Astrocyte (in vitro differentiated cells and primary cell): ENCODE data around the gene GALNT7. TPM values are rescaled to one million over a fixed set of nuclear protein-coding genes. Genes with fewer than 3 reads are reported as not detected.
"Not testable (repeated sequence)": the region's sequence is repeated elsewhere in the genome, so short reads cannot be mapped to it uniquely, and the experiment has no call there.

Experiments
- DNase-seq: peaks from one replicate; pipeline ENCODE4 v3.0.0-alpha.2; 2010; ENCODE audit warnings: low read depth
- FAIRE-seq: peaks from 2 replicates; lab custom pipeline; 2011; peaks lifted over from hg19 to GRCh38; lab: Jason Lieb, UNC
- H2AFZ ChIP-seq: 2 replicates; pipeline ENCODE4 v1.6.0; 2012; ENCODE audit warnings: low read depth, low read length, inconsistent platforms
- H3K27ac ChIP-seq: 2 replicates; pipeline ENCODE4 v1.5.1; 2011; ENCODE audit warnings: low read depth, low read length, inconsistent platforms
- H3K27me3 ChIP-seq: 2 replicates; pipeline ENCODE4 v1.6.0; 2011; ENCODE audit warnings: low read length, inconsistent platforms; ENCODE audit not compliant: insufficient read depth
- H3K36me3 ChIP-seq: 2 replicates; pipeline ENCODE4 v1.5.1; 2011; ENCODE audit warnings: low read length, inconsistent platforms; ENCODE audit not compliant: insufficient read depth
- H3K4me1 ChIP-seq: 2 replicates; pipeline ENCODE4 v1.5.1; 2011; ENCODE audit warnings: low read length, inconsistent platforms; ENCODE audit not compliant: insufficient read depth
- H3K4me2 ChIP-seq: 2 replicates; pipeline ENCODE4 v1.6.0; 2012; ENCODE audit warnings: low read length, inconsistent platforms
- H3K4me3 ChIP-seq: 2 replicates; pipeline ENCODE4 v1.5.1; 2011; ENCODE audit warnings: low read depth, mild to moderate bottlenecking, low read length, inconsistent platforms; ENCODE audit not compliant: insufficient read depth
- H3K79me2 ChIP-seq: 2 replicates; pipeline ENCODE4 v1.6.0; 2012; ENCODE audit warnings: mild to moderate bottlenecking, low read length, inconsistent platforms; ENCODE audit not compliant: insufficient read depth
- H3K9ac ChIP-seq: 2 replicates; pipeline ENCODE4 v1.6.0; 2012; ENCODE audit warnings: mild to moderate bottlenecking, low read length, inconsistent platforms
- H3K9me3 ChIP-seq: 2 replicates; pipeline ENCODE4 v1.5.1; 2012; ENCODE audit warnings: low read depth, mild to moderate bottlenecking, low read length, inconsistent platforms; ENCODE audit not compliant: insufficient read depth
- H4K20me1 ChIP-seq: 2 replicates; pipeline ENCODE4 v1.6.0; 2012; ENCODE audit warnings: low read length, inconsistent platforms; ENCODE audit not compliant: insufficient read depth
- H3K27ac Mint-ChIP-seq: one replicate; pipeline ENCODE4 v1.8.0; 2021; ENCODE audit warnings: mild to moderate bottlenecking, mixed read lengths; ENCODE audit not compliant: unreplicated experiment
- H3K27me3 Mint-ChIP-seq: one replicate; pipeline ENCODE4 v1.8.0; 2021; ENCODE audit warnings: low read depth, mixed read lengths; ENCODE audit not compliant: unreplicated experiment
- H3K36me3 Mint-ChIP-seq: one replicate; pipeline ENCODE4 v1.8.0; 2021; ENCODE audit warnings: low read depth, mixed read lengths; ENCODE audit not compliant: unreplicated experiment
- H3K4me1 Mint-ChIP-seq: one replicate; pipeline ENCODE4 v1.8.0; 2021; ENCODE audit warnings: low read depth, mixed read lengths; ENCODE audit not compliant: unreplicated experiment
- H3K4me3 Mint-ChIP-seq: one replicate; pipeline ENCODE4 v1.8.0; 2021; ENCODE audit warnings: mild to moderate bottlenecking, moderate library complexity, mixed read lengths; ENCODE audit not compliant: unreplicated experiment
- H3K9me3 Mint-ChIP-seq: one replicate; pipeline ENCODE4 v1.8.0; 2021; ENCODE audit warnings: mild to moderate bottlenecking, mixed read lengths; ENCODE audit not compliant: unreplicated experiment
- EZH2 ChIP-seq: IDR thresholded peaks from 2 replicates; pipeline ENCODE4 v1.6.1; 2012; ENCODE audit warnings: mild to moderate bottlenecking, low read length, inconsistent platforms; ENCODE audit not compliant: insufficient read depth
- total RNA-seq: library from RNA; stranded (reverse); gene quantifications from 2 replicates; pipeline ENCODE4 v1.2.1, GENCODE V29; 2021
- TF ChIP-seq, protein P1 (sequence below): IDR thresholded peaks from 2 replicates; pipeline ENCODE4 v1.5.1; 2011; ENCODE audit warnings: low read depth, mild to moderate bottlenecking, inconsistent platforms, low read length, moderate library complexity; ENCODE audit not compliant: insufficient read depth

Gene GALNT7
- total RNA-seq, 1 donor from 2014 or later = 97.6 TPM

GRCh38 chr4:173181848-173182247, 13.2 kb downstream of the GALNT7 start:
- Histone ChIP-seq H3K4me3 (peak overlapping the region; percentile 21), H3K79me2 (peaks cover 48% of the 10 kb centered on the region), H3K9me3 (no peaks in the 10 kb centered on the region), H3K36me3 (no peaks in the 10 kb centered on the region), H2AFZ (no peak overlapping the region), H3K4me1 (peaks cover 25% of the 10 kb centered on the region), H4K20me1 (peaks cover 8% of the 10 kb centered on the region), H3K4me2 (peak overlapping the region; percentile 81), H3K27ac (peak overlapping the region; percentile 76), H3K9ac (peak overlapping the region; percentile 58), H3K27me3 (no peaks in the 10 kb centered on the region)
- peaks cover 40% of the 10 kb centered on the region for H3K4me1 Mint-ChIP-seq
- DNase-seq (peak; percentile 91), FAIRE-seq (peak; percentile 62)
- peaks cover 2% of the 10 kb centered on the region for H3K9me3 Mint-ChIP-seq
- no peak overlapping the region for H3K4me3 Mint-ChIP-seq
- H3K27ac Mint-ChIP-seq = peak overlapping the region; percentile 91
- H3K36me3 Mint-ChIP-seq = no peaks in the 10 kb centered on the region
- H3K27me3 Mint-ChIP-seq = no peaks in the 10 kb centered on the region
- no peak for TF ChIP-seq EZH2
- TF ChIP-seq, protein P1, sequence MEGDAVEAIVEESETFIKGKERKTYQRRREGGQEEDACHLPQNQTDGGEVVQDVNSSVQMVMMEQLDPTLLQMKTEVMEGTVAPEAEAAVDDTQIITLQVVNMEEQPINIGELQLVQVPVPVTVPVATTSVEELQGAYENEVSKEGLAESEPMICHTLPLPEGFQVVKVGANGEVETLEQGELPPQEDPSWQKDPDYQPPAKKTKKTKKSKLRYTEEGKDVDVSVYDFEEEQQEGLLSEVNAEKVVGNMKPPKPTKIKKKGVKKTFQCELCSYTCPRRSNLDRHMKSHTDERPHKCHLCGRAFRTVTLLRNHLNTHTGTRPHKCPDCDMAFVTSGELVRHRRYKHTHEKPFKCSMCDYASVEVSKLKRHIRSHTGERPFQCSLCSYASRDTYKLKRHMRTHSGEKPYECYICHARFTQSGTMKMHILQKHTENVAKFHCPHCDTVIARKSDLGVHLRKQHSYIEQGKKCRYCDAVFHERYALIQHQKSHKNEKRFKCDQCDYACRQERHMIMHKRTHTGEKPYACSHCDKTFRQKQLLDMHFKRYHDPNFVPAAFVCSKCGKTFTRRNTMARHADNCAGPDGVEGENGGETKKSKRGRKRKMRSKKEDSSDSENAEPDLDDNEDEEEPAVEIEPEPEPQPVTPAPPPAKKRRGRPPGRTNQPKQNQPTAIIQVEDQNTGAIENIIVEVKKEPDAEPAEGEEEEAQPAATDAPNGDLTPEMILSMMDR = no peak

DNA sequence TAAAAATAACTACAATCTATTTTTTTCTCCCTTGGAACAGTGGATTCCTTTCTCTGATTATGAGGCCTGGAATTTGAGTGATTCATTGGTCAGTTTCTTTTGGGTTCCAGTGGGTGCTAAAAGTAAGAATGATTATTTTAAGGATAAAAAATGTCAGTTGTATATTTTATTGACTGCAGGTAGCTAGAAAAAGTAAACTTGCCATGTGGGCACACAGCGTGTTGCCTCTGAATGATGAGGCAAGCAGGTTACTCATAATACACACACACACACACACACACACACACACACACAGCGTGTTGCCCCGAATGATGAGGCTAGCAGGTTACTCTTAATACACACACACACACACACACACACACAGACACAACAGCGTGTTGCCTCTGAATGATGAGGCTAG, 13.8 kb downstream of the GALNT7 start:
- Histone ChIP-seq H3K27ac (peak overlapping the region; percentile 76), H3K4me3 (no peak overlapping the region), H3K79me2 (peaks cover 44% of the 10 kb centered on the region), H3K4me2 (peak overlapping the region; percentile 81), H2AFZ (no peak overlapping the region), H3K4me1 (peaks cover 25% of the 10 kb centered on the region), H3K9me3 (no peaks in the 10 kb centered on the region), H4K20me1 (peaks cover 2% of the 10 kb centered on the region), H3K36me3 (no peaks in the 10 kb centered on the region), H3K27me3 (no peaks in the 10 kb centered on the region), H3K9ac (peak overlapping the region; percentile 55)
- DNase-seq (peak; percentile 97), FAIRE-seq (peak; percentile 79)
- Mint-ChIP-seq H3K4me1 (peaks cover 37% of the 10 kb centered on the region), H3K4me3 (peak overlapping the region; percentile 27), H3K27me3 (no peaks in the 10 kb centered on the region), H3K36me3 (no peaks in the 10 kb centered on the region), H3K9me3 (peaks cover 2% of the 10 kb centered on the region), H3K27ac (peak overlapping the region; percentile 91)
- no peak for TF ChIP-seq EZH2
- TF ChIP-seq, protein P1 = no peak

DNA sequence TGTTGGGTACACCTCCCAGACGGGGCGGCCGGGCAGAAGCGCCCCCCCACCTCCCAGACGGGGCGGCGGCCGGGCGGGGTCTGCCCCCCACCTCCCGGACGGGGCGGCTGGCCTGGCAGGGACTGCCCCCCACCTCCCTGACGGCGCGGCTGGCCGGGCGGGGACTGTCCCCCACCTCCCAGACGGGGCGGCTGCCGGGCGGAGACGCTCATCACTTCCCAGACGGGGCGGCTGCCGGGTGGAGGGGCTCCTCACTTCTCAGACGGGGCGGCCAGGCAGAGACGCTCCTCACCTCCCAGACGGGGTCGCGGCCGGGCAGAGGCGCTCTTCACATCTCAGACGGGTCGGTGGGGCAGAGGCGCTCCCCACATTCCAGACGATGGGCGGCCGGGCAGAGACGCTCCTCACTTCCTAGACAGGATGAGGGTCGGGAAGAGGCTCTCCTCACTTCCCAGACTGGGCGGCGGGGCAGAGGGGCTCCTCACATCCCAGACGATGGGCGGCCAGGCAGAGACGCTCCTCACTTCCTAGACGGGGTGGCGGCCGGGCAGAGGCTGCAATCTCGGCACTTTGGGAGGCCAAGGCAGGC, 15.1 kb downstream of the GALNT7 start:
- H3K9ac ChIP-seq, H3K36me3 Mint-ChIP-seq, H3K27me3 Mint-ChIP-seq, DNase-seq, H2AFZ ChIP-seq, H3K4me3 ChIP-seq, H3K27ac ChIP-seq, H3K36me3 ChIP-seq, H3K4me2 ChIP-seq, H3K9me3 ChIP-seq, H3K27me3 ChIP-seq, FAIRE-seq, H3K4me3 Mint-ChIP-seq, H3K27ac Mint-ChIP-seq, H3K9me3 Mint-ChIP-seq, H4K20me1 ChIP-seq: not testable (repeated sequence)
- Histone ChIP-seq H3K79me2 (peaks cover 44% of the 10 kb centered on the region), H3K4me1 (peaks cover 30% of the 10 kb centered on the region)
- H3K4me1 Mint-ChIP-seq = peaks cover 46% of the 10 kb centered on the region
